ENCODE measurements around the gene VRK2. TPM values are rescaled to one million over a fixed set of nuclear protein-coding genes. Genes with fewer than 3 reads are reported as not detected.

Gene VRK2
- total RNA-seq, 1 experiment from 2014 or later = 33.0 TPM

DNA sequence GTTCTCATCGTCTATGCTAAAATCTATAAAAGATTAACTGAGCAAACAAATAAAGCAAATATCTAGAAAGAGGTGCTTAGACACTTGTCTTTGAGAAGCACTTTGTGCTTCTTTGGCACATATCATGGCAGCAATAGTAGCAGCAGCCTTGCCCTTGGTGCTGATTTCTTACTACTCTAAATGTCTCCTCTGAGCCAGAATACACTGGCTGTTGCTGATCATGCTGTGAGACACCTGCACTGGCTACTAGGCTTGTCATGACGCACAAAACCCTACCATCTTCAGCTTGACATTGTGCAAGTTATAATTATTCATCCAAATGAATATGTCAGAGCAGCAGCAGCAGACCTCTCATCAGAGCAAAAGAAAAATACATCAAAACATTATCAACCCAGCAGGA, 147.9 kb downstream of the VRK2 start:
- Histone ChIP-seq H3K36me3 (ENCODE audit: control insufficient read depth in 1 of 2, insufficient read depth in 2 of 2, low read length in 2 of 2) (peaks cover 7 to 15% of the 10 kb centered on the region in 2 experiments), H2AFZ (ENCODE audit: low read depth, low read length, poor library complexity, severe bottlenecking) (no peak overlapping the region), H3K4me2 (ENCODE audit: low read length) (no peak overlapping the region), H3K4me3 (replicated peaks in 1 of 2; ENCODE audit: low read depth in 1 of 2, low read length in 2 of 2) (no peak overlapping the region), H3K79me2 (ENCODE audit: insufficient read depth, low read length) (peaks cover 15% of the 10 kb centered on the region), H3K9me2 (ENCODE audit: insufficient read depth) (no peaks in the 10 kb centered on the region), H3K9ac (ENCODE audit: low read length) (no peak overlapping the region), H3K27ac (ENCODE audit: low read depth, low read length) (no peak overlapping the region), H3K4me1 (ENCODE audit: control insufficient read depth in 1 of 2, insufficient read depth in 2 of 2, low read length in 2 of 2) (no peaks in the 10 kb centered on the region), H3K27me3 (ENCODE audit: insufficient read depth, low read length) (no peaks in the 10 kb centered on the region), H3K9me3 (ENCODE audit: control insufficient read depth in 1 of 2, insufficient read depth in 1 of 2, low read depth in 1 of 2, low read length in 2 of 2) (no peaks in the 10 kb centered on the region), H4K20me1 (ENCODE audit: insufficient read depth) (no peaks in the 10 kb centered on the region)
- no peak for ATAC-seq
- BruUV-seq (replicated peaks) = no TSS peak
- intact Hi-C loops (cut with micrococcal nuclease) = no loop called here
- ChIA-PET RAD21 (ENCODE audit: low non-redundant PET in 1 of 2, low total read pairs in 2 of 2, uncharacterized antibody in 2 of 2, unreplicated experiment in 2 of 2) (no interaction called here), CTCF (no interaction called here), POLR2A (no interaction called here)
- no peak for DNase-seq (ENCODE audit: low read depth, low spot score)
- TF ChIP-seq ZFX (IDR thresholded peaks at IDR 0.05) (no peak), SP1 (IDR thresholded peaks at IDR 0.05; ENCODE audit: low read depth) (no peak), TCF7L2 (IDR thresholded peaks at IDR 0.05; ENCODE audit: borderline replicate concordance, extremely low read depth, insufficient read depth, insufficient read length) (no peak), ZNF274 (IDR thresholded peaks at IDR 0.05; ENCODE audit: low read depth, low read length) (no peak), ELF1 (IDR thresholded peaks at IDR 0.05; ENCODE audit: borderline replicate concordance, low read depth) (no peak), MAX (IDR thresholded peaks at IDR 0.05) (no peak), YY1 (IDR thresholded peaks at IDR 0.05; ENCODE audit: extremely low read depth, insufficient replicate concordance, low read depth, low read length) (no peak), CBX3 (IDR thresholded peaks at IDR 0.05; ENCODE audit: low read depth) (no peak), FOSL1 (IDR thresholded peaks at IDR 0.05; ENCODE audit: low read depth) (no peak), POLR2A (IDR thresholded peaks at IDR 0.05; ENCODE audit: borderline replicate concordance, extremely low read depth, insufficient read depth, insufficient read length) (no peak), EZH2phosphoT487 (IDR thresholded peaks at IDR 0.05; ENCODE audit: borderline replicate concordance) (no peak)
- TF ChIP-seq, protein P1, sequence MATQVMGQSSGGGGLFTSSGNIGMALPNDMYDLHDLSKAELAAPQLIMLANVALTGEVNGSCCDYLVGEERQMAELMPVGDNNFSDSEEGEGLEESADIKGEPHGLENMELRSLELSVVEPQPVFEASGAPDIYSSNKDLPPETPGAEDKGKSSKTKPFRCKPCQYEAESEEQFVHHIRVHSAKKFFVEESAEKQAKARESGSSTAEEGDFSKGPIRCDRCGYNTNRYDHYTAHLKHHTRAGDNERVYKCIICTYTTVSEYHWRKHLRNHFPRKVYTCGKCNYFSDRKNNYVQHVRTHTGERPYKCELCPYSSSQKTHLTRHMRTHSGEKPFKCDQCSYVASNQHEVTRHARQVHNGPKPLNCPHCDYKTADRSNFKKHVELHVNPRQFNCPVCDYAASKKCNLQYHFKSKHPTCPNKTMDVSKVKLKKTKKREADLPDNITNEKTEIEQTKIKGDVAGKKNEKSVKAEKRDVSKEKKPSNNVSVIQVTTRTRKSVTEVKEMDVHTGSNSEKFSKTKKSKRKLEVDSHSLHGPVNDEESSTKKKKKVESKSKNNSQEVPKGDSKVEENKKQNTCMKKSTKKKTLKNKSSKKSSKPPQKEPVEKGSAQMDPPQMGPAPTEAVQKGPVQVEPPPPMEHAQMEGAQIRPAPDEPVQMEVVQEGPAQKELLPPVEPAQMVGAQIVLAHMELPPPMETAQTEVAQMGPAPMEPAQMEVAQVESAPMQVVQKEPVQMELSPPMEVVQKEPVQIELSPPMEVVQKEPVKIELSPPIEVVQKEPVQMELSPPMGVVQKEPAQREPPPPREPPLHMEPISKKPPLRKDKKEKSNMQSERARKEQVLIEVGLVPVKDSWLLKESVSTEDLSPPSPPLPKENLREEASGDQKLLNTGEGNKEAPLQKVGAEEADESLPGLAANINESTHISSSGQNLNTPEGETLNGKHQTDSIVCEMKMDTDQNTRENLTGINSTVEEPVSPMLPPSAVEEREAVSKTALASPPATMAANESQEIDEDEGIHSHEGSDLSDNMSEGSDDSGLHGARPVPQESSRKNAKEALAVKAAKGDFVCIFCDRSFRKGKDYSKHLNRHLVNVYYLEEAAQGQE (IDR thresholded peaks at IDR 0.05; ENCODE audit: low read depth) = no peak
- TF ChIP-seq, protein P2, sequence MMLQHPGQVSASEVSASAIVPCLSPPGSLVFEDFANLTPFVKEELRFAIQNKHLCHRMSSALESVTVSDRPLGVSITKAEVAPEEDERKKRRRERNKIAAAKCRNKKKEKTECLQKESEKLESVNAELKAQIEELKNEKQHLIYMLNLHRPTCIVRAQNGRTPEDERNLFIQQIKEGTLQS (IDR thresholded peaks at IDR 0.05) = no peak
